Lower leg skin (tissue), 4 donors: ENCODE results near the gene ODAPH. TPM values are rescaled to one million over a fixed set of nuclear protein-coding genes. Genes with fewer than 3 reads are reported as not detected.
A peak's percentile ranks its signal among the peaks of the same experiment; 100 is the strongest.

Experiments used
- DNase-seq, 2 donors: peaks; one replicate each; pipeline ENCODE4 v3.0.0-alpha.2; 2019; ENCODE audit warnings: low spot score in 2 of 2
- H3K4me3 ChIP-seq: fragments of 200-600 bp; sonication (generic); 2 replicates; pipeline ENCODE4 v1.5.1; 2017; ENCODE audit warnings: mild to moderate bottlenecking, low read depth; ENCODE audit not compliant: poor library complexity, severe bottlenecking
- CTCF ChIP-seq, 3 donors: fragments of 450-650 bp; IDR thresholded peaks; one replicate each; pipeline ENCODE4 v1.5.1; 2016; ENCODE audit warnings: antibody characterized with exemption in 3 of 3, mild to moderate bottlenecking in 3 of 3, moderate library complexity in 2 of 3
- POLR2A ChIP-seq, 2 donors: fragments of 450-650 bp; IDR thresholded peaks; one replicate each; pipeline ENCODE4 v1.6.1; 2016 to 2017; ENCODE audit warnings: antibody characterized with exemption in 2 of 2, mild to moderate bottlenecking in 1 of 2, moderate library complexity in 1 of 2
- WGBS, 2 donors: methylation state at CpG; one replicate each; pipeline ENCODE4 v1.1.5; 2018; 5-methylcytosine and 5-hydroxymethylcytosine counted together
- intact Hi-C: fragments of 100-400 bp; cut with DNase I; formaldehyde crosslinking; loops from one replicate; pipeline ENCODE4 v1.15.0; 2023; ENCODE audit warnings: low total_unique reads
- total RNA-seq, 4 donors: library from RNA; depleted of rRNA; stranded (reverse); fragments of >200 nt; gene quantifications; one replicate each; pipeline ENCODE4 v1.1.0, GENCODE V29; 2016

ODAPH gene
- total RNA-seq, 4 donors from 2014 or later: not detected

GRCh38 chr4:75544870-75545269, 11.0 kb upstream of the ODAPH start:
- TF ChIP-seq POLR2A (IDR thresholded peaks at IDR 0.05): no peak
- no peak for TF ChIP-seq CTCF (IDR thresholded peaks at IDR 0.05)
- 96 to 97% methylated on average over 3 of the region's 3 CpGs for WGBS, 2 donors
- intact Hi-C loops: no loop called here
- DNase-seq: no peak
- no peak overlapping the region for H3K4me3 ChIP-seq

DNA sequence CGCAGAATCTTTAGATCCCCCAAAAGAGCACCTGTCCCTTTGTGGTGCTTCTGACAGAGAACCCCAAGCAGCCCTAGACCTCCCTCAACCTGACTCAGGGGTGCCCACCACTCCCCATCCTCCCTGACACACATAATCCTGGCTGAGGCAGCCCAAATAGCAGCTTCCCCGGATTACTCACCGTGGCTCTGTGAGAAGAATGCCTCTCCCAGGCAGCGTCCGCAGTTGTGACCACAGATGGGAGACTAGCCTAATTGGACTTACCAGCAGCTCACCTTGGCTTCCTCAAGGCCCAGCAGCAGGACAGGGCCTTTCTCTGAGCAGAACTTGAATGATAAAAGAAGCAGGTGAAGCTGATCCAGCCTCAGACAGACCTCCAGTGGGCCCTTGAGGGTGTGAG, 10.3 kb upstream of the ODAPH start:
- intact Hi-C loops: no loop called here
- TF ChIP-seq POLR2A (IDR thresholded peaks at IDR 0.05) (no peak), CTCF (IDR thresholded peaks at IDR 0.05) (no peak)
- H3K4me3 ChIP-seq: no peak overlapping the region
- no peak for DNase-seq
- WGBS, 2 donors: 90 to 93% methylated on average over 5 of the region's 5 CpGs

- DNase-seq: peak; percentile 17 to 86
- intact Hi-C loops: no loop called here
- H3K4me3 ChIP-seq: no peak overlapping the region
- 78 to 79% methylated on average over 15 of the region's 15 CpGs for WGBS, 2 donors
- TF ChIP-seq CTCF (IDR thresholded peaks at IDR 0.05): peak in 1 of 3 donors; percentile 42
- no peak for TF ChIP-seq POLR2A (IDR thresholded peaks at IDR 0.05)
Observed at GRCh38 chr4:75547647-75548387, 8.0 kb upstream of the ODAPH start.

DNA sequence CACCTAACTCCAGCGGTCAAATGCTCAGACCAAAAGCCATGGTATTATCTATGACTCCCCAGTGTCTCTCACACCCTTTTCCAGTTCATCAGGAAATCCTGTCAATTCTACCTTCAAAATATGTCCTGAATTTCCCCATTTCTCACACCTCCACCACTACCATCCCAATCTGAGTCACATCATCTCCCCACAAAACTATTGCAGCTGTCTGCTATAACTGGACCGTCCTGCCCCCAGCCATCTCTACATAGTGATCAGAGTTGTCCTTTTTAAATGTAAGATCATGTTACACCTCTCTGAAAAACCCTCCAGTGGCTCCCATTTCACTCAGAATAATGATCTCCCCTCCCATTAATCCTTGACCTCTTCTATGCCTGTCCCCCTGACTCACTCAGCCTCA, 6.8 kb upstream of the ODAPH start:
- intact Hi-C loops: no loop called here
- 88 to 89% methylated on average over 2 of the region's 2 CpGs for WGBS, 2 donors
- no peak for DNase-seq
- no peak overlapping the region for H3K4me3 ChIP-seq
- TF ChIP-seq CTCF (IDR thresholded peaks at IDR 0.05): no peak
- no peak for TF ChIP-seq POLR2A (IDR thresholded peaks at IDR 0.05)

DNA sequence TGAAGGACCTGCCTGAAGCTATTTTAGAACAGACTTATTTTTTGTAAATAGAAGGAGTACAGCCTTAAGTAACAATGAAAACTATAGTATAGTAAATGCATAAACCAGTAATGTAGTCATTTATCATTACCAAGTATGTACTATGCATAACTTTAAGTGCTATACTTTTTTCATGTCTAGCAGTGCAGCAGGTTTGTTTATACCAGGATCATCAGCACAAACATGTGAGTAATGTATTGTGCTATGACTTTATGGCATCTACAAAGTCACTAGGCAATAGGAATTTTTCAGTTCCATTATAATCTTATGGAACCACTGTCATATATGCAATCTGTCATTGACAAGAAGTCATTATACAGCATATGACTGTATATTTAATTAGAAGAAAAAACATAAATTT, 3.4 kb upstream of the ODAPH start:
- DNase-seq: no peak
- intact Hi-C loops: no loop called here
- no peak overlapping the region for H3K4me3 ChIP-seq
- TF ChIP-seq POLR2A (IDR thresholded peaks at IDR 0.05): no peak
- TF ChIP-seq CTCF (IDR thresholded peaks at IDR 0.05): no peak

GRCh38 chr4:75557696-75558095, 1.8 kb downstream of the ODAPH start:
- no peak for DNase-seq
- H3K4me3 ChIP-seq: no peak overlapping the region
- WGBS, 2 donors: 85 to 88% methylated on average over 8 of the region's 8 CpGs
- intact Hi-C loops: no loop called here
- TF ChIP-seq CTCF (IDR thresholded peaks at IDR 0.05) (no peak), POLR2A (IDR thresholded peaks at IDR 0.05) (no peak)
